ENCODE results near the gene PHF2.

Gene PHF2

GRCh38 chr9:93697352-93698139, 121.2 kb downstream of the PHF2 start:
- TF ChIP-seq, protein P1, sequence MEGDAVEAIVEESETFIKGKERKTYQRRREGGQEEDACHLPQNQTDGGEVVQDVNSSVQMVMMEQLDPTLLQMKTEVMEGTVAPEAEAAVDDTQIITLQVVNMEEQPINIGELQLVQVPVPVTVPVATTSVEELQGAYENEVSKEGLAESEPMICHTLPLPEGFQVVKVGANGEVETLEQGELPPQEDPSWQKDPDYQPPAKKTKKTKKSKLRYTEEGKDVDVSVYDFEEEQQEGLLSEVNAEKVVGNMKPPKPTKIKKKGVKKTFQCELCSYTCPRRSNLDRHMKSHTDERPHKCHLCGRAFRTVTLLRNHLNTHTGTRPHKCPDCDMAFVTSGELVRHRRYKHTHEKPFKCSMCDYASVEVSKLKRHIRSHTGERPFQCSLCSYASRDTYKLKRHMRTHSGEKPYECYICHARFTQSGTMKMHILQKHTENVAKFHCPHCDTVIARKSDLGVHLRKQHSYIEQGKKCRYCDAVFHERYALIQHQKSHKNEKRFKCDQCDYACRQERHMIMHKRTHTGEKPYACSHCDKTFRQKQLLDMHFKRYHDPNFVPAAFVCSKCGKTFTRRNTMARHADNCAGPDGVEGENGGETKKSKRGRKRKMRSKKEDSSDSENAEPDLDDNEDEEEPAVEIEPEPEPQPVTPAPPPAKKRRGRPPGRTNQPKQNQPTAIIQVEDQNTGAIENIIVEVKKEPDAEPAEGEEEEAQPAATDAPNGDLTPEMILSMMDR (IDR thresholded peaks at IDR 0.05; ENCODE audit: insufficient read depth, low read length, poor library complexity, severe bottlenecking): no peak

GRCh38 chr9:93698140-93698908, 121.9 kb downstream of the PHF2 start:
- TF ChIP-seq, protein P1 (IDR thresholded peaks at IDR 0.05; ENCODE audit: insufficient read depth, low read length, poor library complexity, severe bottlenecking): no peak
- Histone ChIP-seq H3K4me3 (replicated peaks; ENCODE audit: low read depth, low read length) (no peak overlapping the region), H3K36me3 (ENCODE audit: control insufficient read depth, insufficient read depth, low read length) (no peaks in the 10 kb centered on the region), H3K27me3 (replicated peaks; ENCODE audit: control insufficient read depth, insufficient read depth, low read length) (no peaks in the 10 kb centered on the region)
- no peak for DNase-seq (ENCODE audit: extremely low read depth, insufficient read length)

More at GRCh38 chr9:93697352-93698139, 121.2 kb downstream of the PHF2 start:
- Histone ChIP-seq H3K36me3 (ENCODE audit: control insufficient read depth, insufficient read depth, low read length) (no peaks in the 10 kb centered on the region), H3K4me3 (replicated peaks; ENCODE audit: low read depth, low read length) (no peak overlapping the region), H3K27me3 (replicated peaks; ENCODE audit: control insufficient read depth, insufficient read depth, low read length) (no peaks in the 10 kb centered on the region)
- no peak for DNase-seq (ENCODE audit: extremely low read depth, insufficient read length)

DNA sequence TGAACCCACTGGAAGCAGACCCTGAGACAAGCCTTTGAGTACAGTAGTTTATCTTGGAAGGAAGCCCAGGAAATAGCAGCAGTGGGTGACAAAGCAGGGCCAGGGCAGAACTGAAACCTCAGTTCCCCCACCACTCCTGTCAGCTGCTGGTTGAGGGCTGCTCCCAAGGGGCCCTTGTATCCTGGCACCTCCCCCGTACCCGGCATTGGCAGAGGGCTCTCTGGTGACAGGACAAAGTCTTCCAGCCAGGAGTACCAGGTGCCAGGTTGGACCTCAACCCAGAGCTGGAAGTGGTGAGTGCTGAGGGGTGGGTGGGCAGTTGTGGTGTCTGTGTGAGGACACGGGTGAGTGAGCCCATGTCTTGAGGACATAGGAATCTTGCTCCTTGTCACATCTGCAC, 123.3 kb downstream of the PHF2 start:
- Histone ChIP-seq H3K4me3 (replicated peaks; ENCODE audit: low read depth, low read length) (no peak overlapping the region), H3K27me3 (replicated peaks; ENCODE audit: control insufficient read depth, insufficient read depth, low read length) (no peaks in the 10 kb centered on the region), H3K36me3 (ENCODE audit: control insufficient read depth, insufficient read depth, low read length) (no peaks in the 10 kb centered on the region)
- TF ChIP-seq, protein P1 (IDR thresholded peaks at IDR 0.05; ENCODE audit: insufficient read depth, low read length, poor library complexity, severe bottlenecking): no peak
- no peak for DNase-seq (ENCODE audit: extremely low read depth, insufficient read length)

GRCh38 chr9:93701494-93702218, 125.3 kb downstream of the PHF2 start:
- Histone ChIP-seq H3K36me3 (ENCODE audit: control insufficient read depth, insufficient read depth, low read length) (no peaks in the 10 kb centered on the region), H3K27me3 (replicated peaks; ENCODE audit: control insufficient read depth, insufficient read depth, low read length) (no peaks in the 10 kb centered on the region), H3K4me3 (replicated peaks; ENCODE audit: low read depth, low read length) (no peak overlapping the region)
- no peak for DNase-seq (ENCODE audit: extremely low read depth, insufficient read length)
- TF ChIP-seq, protein P1 (IDR thresholded peaks at IDR 0.05; ENCODE audit: insufficient read depth, low read length, poor library complexity, severe bottlenecking): no peak

DNA sequence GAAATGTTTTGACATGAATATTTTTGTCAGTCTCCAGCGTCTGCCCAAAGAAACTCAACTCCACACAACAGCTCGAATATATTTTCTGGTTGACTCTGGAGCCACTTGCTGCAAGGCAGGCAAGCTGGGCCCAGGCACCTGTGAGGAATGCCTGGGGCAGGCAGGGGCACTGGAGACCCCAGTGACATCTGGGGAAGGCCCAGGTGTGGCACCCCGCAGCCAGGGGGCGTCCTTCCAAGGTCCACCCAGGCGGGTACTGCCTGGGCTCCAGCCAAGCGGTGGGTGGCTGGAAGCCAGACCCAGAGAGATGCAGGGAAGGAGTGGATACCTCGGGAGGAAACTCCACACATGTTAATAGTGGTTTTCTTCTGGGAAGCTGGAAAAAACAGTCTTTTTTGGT, 125.9 kb downstream of the PHF2 start:
- H3K27me3 ChIP-seq (replicated peaks; ENCODE audit: control insufficient read depth, insufficient read depth, low read length): no peaks in the 10 kb centered on the region
- TF ChIP-seq, protein P1 (IDR thresholded peaks at IDR 0.05; ENCODE audit: insufficient read depth, low read length, poor library complexity, severe bottlenecking): peak; percentile 15
- H3K4me3 ChIP-seq (replicated peaks; ENCODE audit: low read depth, low read length): no peak overlapping the region
- DNase-seq (ENCODE audit: extremely low read depth, insufficient read length): no peak
- no peaks in the 10 kb centered on the region for H3K36me3 ChIP-seq (ENCODE audit: control insufficient read depth, insufficient read depth, low read length)
